ENCODE data around the gene FKBP6. TPM values are rescaled to one million over a fixed set of nuclear protein-coding genes. Genes with fewer than 3 reads are reported as not detected.

Gene FKBP6
- polyA plus RNA-seq, 1 donor (not counting 4 experiments of a cell fraction or from before 2014, with no cell fraction given), result not detected

DNA sequence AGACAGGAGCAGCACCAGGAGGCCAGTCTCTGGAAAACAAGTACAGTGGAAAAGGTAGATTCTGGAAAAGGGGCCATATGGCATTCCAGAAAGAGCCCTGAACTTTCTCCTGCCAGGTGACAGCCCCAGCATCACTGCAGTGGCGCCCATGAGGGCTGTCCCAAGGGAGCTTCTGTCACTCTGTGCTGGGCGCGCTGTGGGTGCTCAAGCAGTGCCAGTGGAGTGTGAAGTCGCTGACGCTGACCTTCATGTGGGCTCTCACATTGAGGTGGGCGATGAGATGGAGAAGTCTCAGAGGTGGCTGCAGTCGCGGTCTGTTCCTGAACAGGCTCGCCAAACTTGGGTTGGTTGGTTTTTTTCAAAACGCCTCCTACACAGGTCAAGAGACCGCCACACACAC is 38.2 kb downstream of the FKBP6 start:
- Histone ChIP-seq H3K27me3 (ENCODE audit: control insufficient read depth, extremely low read depth, insufficient read depth, low read length) (peaks cover 17% of the 10 kb centered on the region), H3K9ac (ENCODE audit: control insufficient read depth, extremely low read depth, insufficient read depth, low read length) (no peak overlapping the region), H3K4me2 (ENCODE audit: control insufficient read depth, extremely low read depth, insufficient read depth, low read depth, low read length) (no peak overlapping the region), H3K9me3 (ENCODE audit: control insufficient read depth, low read depth, low read length) (no peaks in the 10 kb centered on the region), H3K4me1 (ENCODE audit: control insufficient read depth, extremely low read depth, insufficient read depth, low read length) (no peaks in the 10 kb centered on the region), H3K79me2 (ENCODE audit: control insufficient read depth, insufficient read depth, low read length) (no peaks in the 10 kb centered on the region), H3K4me3 (ENCODE audit: control insufficient read depth in 2 of 3, extremely low read depth in 1 of 3, insufficient read depth in 2 of 3, low read depth in 1 of 3, low read length in 3 of 3) (no peak overlapping the region), H3K27ac (ENCODE audit: control insufficient read depth, insufficient read depth, low read length) (no peak overlapping the region), H3K36me3 (ENCODE audit: control insufficient read depth in 2 of 2, extremely low read depth in 1 of 2, insufficient read depth in 2 of 2, low read length in 2 of 2) (no peaks in the 10 kb centered on the region), H4K20me1 (ENCODE audit: control insufficient read depth, extremely low read depth, insufficient read depth, low read length) (no peaks in the 10 kb centered on the region), H3K9me1 (ENCODE audit: control insufficient read depth, extremely low read depth, insufficient read depth, low read length) (no peaks in the 10 kb centered on the region), H2AFZ (ENCODE audit: control insufficient read depth, low read length) (no peak overlapping the region)
- TF ChIP-seq, protein P1, sequence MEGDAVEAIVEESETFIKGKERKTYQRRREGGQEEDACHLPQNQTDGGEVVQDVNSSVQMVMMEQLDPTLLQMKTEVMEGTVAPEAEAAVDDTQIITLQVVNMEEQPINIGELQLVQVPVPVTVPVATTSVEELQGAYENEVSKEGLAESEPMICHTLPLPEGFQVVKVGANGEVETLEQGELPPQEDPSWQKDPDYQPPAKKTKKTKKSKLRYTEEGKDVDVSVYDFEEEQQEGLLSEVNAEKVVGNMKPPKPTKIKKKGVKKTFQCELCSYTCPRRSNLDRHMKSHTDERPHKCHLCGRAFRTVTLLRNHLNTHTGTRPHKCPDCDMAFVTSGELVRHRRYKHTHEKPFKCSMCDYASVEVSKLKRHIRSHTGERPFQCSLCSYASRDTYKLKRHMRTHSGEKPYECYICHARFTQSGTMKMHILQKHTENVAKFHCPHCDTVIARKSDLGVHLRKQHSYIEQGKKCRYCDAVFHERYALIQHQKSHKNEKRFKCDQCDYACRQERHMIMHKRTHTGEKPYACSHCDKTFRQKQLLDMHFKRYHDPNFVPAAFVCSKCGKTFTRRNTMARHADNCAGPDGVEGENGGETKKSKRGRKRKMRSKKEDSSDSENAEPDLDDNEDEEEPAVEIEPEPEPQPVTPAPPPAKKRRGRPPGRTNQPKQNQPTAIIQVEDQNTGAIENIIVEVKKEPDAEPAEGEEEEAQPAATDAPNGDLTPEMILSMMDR (optimal IDR thresholded peaks at IDR 0.05 in 1 of 3, IDR thresholded peaks at IDR 0.05 in 1 of 3, conservative IDR thresholded peaks at IDR 0.05 in 1 of 3; ENCODE audit: extremely low read depth in 1 of 3, insufficient read depth in 2 of 3, low read length in 3 of 3), result no peak
- TF ChIP-seq EZH2 (IDR thresholded peaks at IDR 0.05; ENCODE audit: low read length), result no peak
- FAIRE-seq, result no peak
- dilution Hi-C loops (cut with MboI; ENCODE audit: extremely low pct_ligation_motif_present, low sequenced_read_pairs), result no loop called here
- DNase-seq (ENCODE audit: low read depth, low spot score), result no peak

- H3K79me2 ChIP-seq (ENCODE audit: control insufficient read depth, insufficient read depth, low read length), result no peaks in the 10 kb centered on the region
- TF ChIP-seq, protein P1 (optimal IDR thresholded peaks at IDR 0.05 in 1 of 3, IDR thresholded peaks at IDR 0.05 in 1 of 3, conservative IDR thresholded peaks at IDR 0.05 in 1 of 3; ENCODE audit: extremely low read depth in 1 of 3, insufficient read depth in 2 of 3, low read length in 3 of 3), result no peak
- no peak for TF ChIP-seq EZH2 (IDR thresholded peaks at IDR 0.05; ENCODE audit: low read length)
Observed at GRCh38 chr7:73366990-73367389, 39.0 kb downstream of the FKBP6 start.

More at GRCh38 chr7:73366990-73367389, 39.0 kb downstream of the FKBP6 start:
- no peak overlapping the region for H3K4me3 ChIP-seq (ENCODE audit: control insufficient read depth in 2 of 3, extremely low read depth in 1 of 3, insufficient read depth in 2 of 3, low read depth in 1 of 3, low read length in 3 of 3)
- H3K9ac ChIP-seq (ENCODE audit: control insufficient read depth, extremely low read depth, insufficient read depth, low read length), result no peak overlapping the region
- dilution Hi-C loops (cut with MboI; ENCODE audit: extremely low pct_ligation_motif_present, low sequenced_read_pairs), result no loop called here
- H2AFZ ChIP-seq (ENCODE audit: control insufficient read depth, low read length), result no peak overlapping the region
- H3K9me3 ChIP-seq (ENCODE audit: control insufficient read depth, low read depth, low read length), result no peaks in the 10 kb centered on the region
- H3K27ac ChIP-seq (ENCODE audit: control insufficient read depth, insufficient read depth, low read length), result no peak overlapping the region
- no peaks in the 10 kb centered on the region for H3K9me1 ChIP-seq (ENCODE audit: control insufficient read depth, extremely low read depth, insufficient read depth, low read length)
- H3K4me2 ChIP-seq (ENCODE audit: control insufficient read depth, extremely low read depth, insufficient read depth, low read depth, low read length), result no peak overlapping the region
- DNase-seq (ENCODE audit: low read depth, low spot score) (no peak), FAIRE-seq (no peak)
- H3K36me3 ChIP-seq (ENCODE audit: control insufficient read depth in 2 of 2, extremely low read depth in 1 of 2, insufficient read depth in 2 of 2, low read length in 2 of 2), result no peaks in the 10 kb centered on the region
- no peaks in the 10 kb centered on the region for H3K4me1 ChIP-seq (ENCODE audit: control insufficient read depth, extremely low read depth, insufficient read depth, low read length)
- peaks cover 17% of the 10 kb centered on the region for H3K27me3 ChIP-seq (ENCODE audit: control insufficient read depth, extremely low read depth, insufficient read depth, low read length)
- H4K20me1 ChIP-seq (ENCODE audit: control insufficient read depth, extremely low read depth, insufficient read depth, low read length), result no peaks in the 10 kb centered on the region

All from keratinocyte (primary cell).